Measurements from ENCODE around the gene OR4C5.
"Not testable (repeated sequence)": the region's sequence is repeated elsewhere in the genome, so short reads cannot be mapped to it uniquely, and the experiment has no call there.

The OR4C5 gene

GRCh38 chr11:48342505-48342904 lies 23.8 kb downstream of the OR4C5 start:
- CTCF ChIA-PET; H3K4me3 ChIP-seq (ENCODE audit: control insufficient read depth in 1 of 7, extremely low read depth in 1 of 7, insufficient read depth in 4 of 7, low read depth in 2 of 7, low read length in 6 of 7); DNase-seq; H3K27ac ChIP-seq (ENCODE audit: insufficient read depth in 1 of 2, low read depth in 1 of 2, low read length in 2 of 2, poor library complexity in 1 of 2, severe bottlenecking in 2 of 2); H3K4me1 ChIP-seq (ENCODE audit: control extremely low read depth in 1 of 4, control insufficient read depth in 4 of 4, insufficient read depth in 4 of 4, low read length in 3 of 4); H3K36me3 ChIP-seq (ENCODE audit: control insufficient read depth in 4 of 4, insufficient read depth in 4 of 4, low read length in 3 of 4); POLR2A ChIA-PET; H3K27me3 ChIP-seq (replicated peaks in 2 of 5; ENCODE audit: control insufficient read depth in 4 of 5, insufficient read depth in 5 of 5, low read length in 4 of 5); H3K9me3 ChIP-seq (ENCODE audit: control extremely low read depth in 1 of 5, control insufficient read depth in 4 of 5, insufficient read depth in 2 of 5, low read depth in 1 of 5, low read length in 4 of 5): not testable (repeated sequence)
- no CpG with 5 or more reads among the region's 2 CpGs for WGBS (ENCODE audit: insufficient coverage)

GRCh38 chr11:48341466-48341865 lies 24.8 kb downstream of the OR4C5 start:
- CTCF ChIA-PET = no interaction called here

DNA sequence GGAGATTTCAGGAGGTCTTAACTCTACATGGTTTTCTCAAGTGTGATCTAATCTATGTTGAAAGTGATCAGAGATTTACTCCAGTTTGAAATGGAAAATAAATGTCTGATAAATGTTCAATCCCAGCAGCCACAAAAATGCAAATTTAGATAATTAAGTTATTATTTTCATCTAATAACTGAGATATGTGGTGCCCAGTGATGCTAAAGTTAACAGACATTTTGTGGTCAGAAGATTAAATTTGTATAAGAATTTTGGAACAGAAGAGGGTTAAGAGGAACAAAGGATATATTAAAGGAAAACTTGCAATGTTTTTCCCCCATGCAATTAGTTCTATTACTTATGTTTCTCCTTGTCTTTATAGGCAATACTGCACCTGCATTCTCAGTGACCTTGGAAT lies 41.6 kb downstream of the OR4C5 start, which contains the start of gene OR4C3:
Gene OR4C3, plus strand, starts transcription at position 301 of the 400 bp plus-strand sequence. CDS start 102 bp downstream, outside the sequence.
- DNase-seq; CTCF ChIA-PET; POLR2A ChIA-PET; H3K27me3 ChIP-seq (replicated peaks in 2 of 5; ENCODE audit: control insufficient read depth in 4 of 5, insufficient read depth in 5 of 5, low read length in 4 of 5); H3K4me1 ChIP-seq (ENCODE audit: control extremely low read depth in 1 of 4, control insufficient read depth in 4 of 4, insufficient read depth in 4 of 4, low read length in 3 of 4); H3K4me3 ChIP-seq (ENCODE audit: control insufficient read depth in 1 of 7, extremely low read depth in 1 of 7, insufficient read depth in 4 of 7, low read depth in 2 of 7, low read length in 6 of 7); H3K36me3 ChIP-seq (ENCODE audit: control insufficient read depth in 4 of 4, insufficient read depth in 4 of 4, low read length in 3 of 4); H3K9me3 ChIP-seq (ENCODE audit: control extremely low read depth in 1 of 5, control insufficient read depth in 4 of 5, insufficient read depth in 2 of 5, low read depth in 1 of 5, low read length in 4 of 5); H3K27ac ChIP-seq (ENCODE audit: insufficient read depth in 1 of 2, low read depth in 1 of 2, low read length in 2 of 2, poor library complexity in 1 of 2, severe bottlenecking in 2 of 2): not testable (repeated sequence)

More at GRCh38 chr11:48341466-48341865, 24.8 kb downstream of the OR4C5 start:
- no peak for DNase-seq
- no peaks in the 10 kb centered on the region for H3K27me3 ChIP-seq (replicated peaks in 2 of 5; ENCODE audit: control insufficient read depth in 4 of 5, insufficient read depth in 5 of 5, low read length in 4 of 5)
- WGBS (ENCODE audit: insufficient coverage) = 17% methylated on average over 1 of the region's 2 CpGs
- H3K4me3 ChIP-seq (ENCODE audit: control insufficient read depth in 1 of 7, extremely low read depth in 1 of 7, insufficient read depth in 4 of 7, low read depth in 2 of 7, low read length in 6 of 7) = no peak overlapping the region
- no peak overlapping the region for H3K27ac ChIP-seq (ENCODE audit: insufficient read depth in 1 of 2, low read depth in 1 of 2, low read length in 2 of 2, poor library complexity in 1 of 2, severe bottlenecking in 2 of 2)
- H3K9me3 ChIP-seq (ENCODE audit: control extremely low read depth in 1 of 5, control insufficient read depth in 4 of 5, insufficient read depth in 2 of 5, low read depth in 1 of 5, low read length in 4 of 5) = peaks cover 0 to 6% (median 0%) of the 10 kb centered on the region in 5 experiments
- H3K36me3 ChIP-seq (ENCODE audit: control insufficient read depth in 4 of 4, insufficient read depth in 4 of 4, low read length in 3 of 4) = no peaks in the 10 kb centered on the region
- POLR2A ChIA-PET = no interaction called here
- no peaks in the 10 kb centered on the region for H3K4me1 ChIP-seq (ENCODE audit: control extremely low read depth in 1 of 4, control insufficient read depth in 4 of 4, insufficient read depth in 4 of 4, low read length in 3 of 4)

DNA sequence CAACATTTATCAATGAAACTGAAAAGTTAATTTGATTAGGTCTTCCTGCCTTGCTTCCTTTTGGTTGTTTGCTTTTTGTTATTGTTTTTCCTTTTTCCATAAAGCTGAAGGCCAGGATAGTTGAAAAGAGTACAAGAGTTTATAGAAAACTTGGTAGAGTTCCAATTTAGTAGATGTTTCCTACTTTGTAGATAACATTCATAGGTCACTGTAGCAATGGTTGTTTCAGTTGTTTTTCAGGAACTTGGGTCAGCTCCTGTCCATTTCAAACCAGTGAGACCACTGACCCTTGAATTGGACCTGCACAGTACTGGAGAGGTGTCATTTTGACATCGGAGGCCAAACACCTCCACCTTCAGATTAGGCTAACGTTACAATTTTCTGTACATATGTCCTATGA lies 46.5 kb downstream of the OR4C5 start:
- CTCF ChIA-PET; H3K36me3 ChIP-seq (ENCODE audit: control insufficient read depth in 4 of 4, insufficient read depth in 4 of 4, low read length in 3 of 4); DNase-seq; H3K9me3 ChIP-seq (ENCODE audit: control extremely low read depth in 1 of 5, control insufficient read depth in 4 of 5, insufficient read depth in 2 of 5, low read depth in 1 of 5, low read length in 4 of 5); H3K4me1 ChIP-seq (ENCODE audit: control extremely low read depth in 1 of 4, control insufficient read depth in 4 of 4, insufficient read depth in 4 of 4, low read length in 3 of 4); POLR2A ChIA-PET; H3K27me3 ChIP-seq (replicated peaks in 2 of 5; ENCODE audit: control insufficient read depth in 4 of 5, insufficient read depth in 5 of 5, low read length in 4 of 5); H3K27ac ChIP-seq (ENCODE audit: insufficient read depth in 1 of 2, low read depth in 1 of 2, low read length in 2 of 2, poor library complexity in 1 of 2, severe bottlenecking in 2 of 2); H3K4me3 ChIP-seq (ENCODE audit: control insufficient read depth in 1 of 7, extremely low read depth in 1 of 7, insufficient read depth in 4 of 7, low read depth in 2 of 7, low read length in 6 of 7): not testable (repeated sequence)
- 90% methylated on average over 2 of the region's 2 CpGs for WGBS (ENCODE audit: insufficient coverage)

All from common myeloid progenitor, CD34-positive (primary cell).